ENCODE measurements around the gene CCNYL1. TPM values are rescaled to one million over a fixed set of nuclear protein-coding genes. Genes with fewer than 3 reads are reported as not detected.
"Not testable (repeated sequence)": the region's sequence is repeated elsewhere in the genome, so short reads cannot be mapped to it uniquely, and the experiment has no call there.

The CCNYL1 gene
- total and polyA plus RNA-seq, 2 donors (not counting 1 experiment from before 2014, with no cell fraction given), result 8.8 to 18.4 TPM

- H3K36me3 ChIP-seq (ENCODE audit: control insufficient read depth, insufficient read depth, low read length), result no peaks in the 10 kb centered on the region
- no peak overlapping the region for H3K4me3 ChIP-seq (replicated peaks in 1 of 4; ENCODE audit: control extremely low read depth in 1 of 4, insufficient read depth in 1 of 4, low read depth in 3 of 4, low read length in 4 of 4)
- no peaks in the 10 kb centered on the region for H3K9me3 ChIP-seq (ENCODE audit: control insufficient read depth, insufficient read depth, low read depth, low read length)
- H3K27ac ChIP-seq (ENCODE audit: insufficient read depth, low read length), result no peak overlapping the region
- H3K4me2 ChIP-seq (ENCODE audit: extremely low read depth, insufficient read depth, low read length), result no peak overlapping the region
- no peaks in the 10 kb centered on the region for H3K79me2 ChIP-seq (ENCODE audit: control insufficient read depth, insufficient read depth, low read length)
- no peak overlapping the region for H2AFZ ChIP-seq (ENCODE audit: low read length)
- TF ChIP-seq, protein P1, sequence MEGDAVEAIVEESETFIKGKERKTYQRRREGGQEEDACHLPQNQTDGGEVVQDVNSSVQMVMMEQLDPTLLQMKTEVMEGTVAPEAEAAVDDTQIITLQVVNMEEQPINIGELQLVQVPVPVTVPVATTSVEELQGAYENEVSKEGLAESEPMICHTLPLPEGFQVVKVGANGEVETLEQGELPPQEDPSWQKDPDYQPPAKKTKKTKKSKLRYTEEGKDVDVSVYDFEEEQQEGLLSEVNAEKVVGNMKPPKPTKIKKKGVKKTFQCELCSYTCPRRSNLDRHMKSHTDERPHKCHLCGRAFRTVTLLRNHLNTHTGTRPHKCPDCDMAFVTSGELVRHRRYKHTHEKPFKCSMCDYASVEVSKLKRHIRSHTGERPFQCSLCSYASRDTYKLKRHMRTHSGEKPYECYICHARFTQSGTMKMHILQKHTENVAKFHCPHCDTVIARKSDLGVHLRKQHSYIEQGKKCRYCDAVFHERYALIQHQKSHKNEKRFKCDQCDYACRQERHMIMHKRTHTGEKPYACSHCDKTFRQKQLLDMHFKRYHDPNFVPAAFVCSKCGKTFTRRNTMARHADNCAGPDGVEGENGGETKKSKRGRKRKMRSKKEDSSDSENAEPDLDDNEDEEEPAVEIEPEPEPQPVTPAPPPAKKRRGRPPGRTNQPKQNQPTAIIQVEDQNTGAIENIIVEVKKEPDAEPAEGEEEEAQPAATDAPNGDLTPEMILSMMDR (conservative IDR thresholded peaks at IDR 0.05 in 1 of 2, IDR thresholded peaks at IDR 0.05 in 1 of 2; ENCODE audit: low read depth in 1 of 2, low read length in 2 of 2), result no peak
- TF ChIP-seq EZH2 (IDR thresholded peaks at IDR 0.05; ENCODE audit: low read length, missing control alignments), result no peak
- no peak overlapping the region for H3K9ac ChIP-seq (ENCODE audit: insufficient read depth, low read length)
- DNase-seq (ENCODE audit: low read depth in 2 of 2), result no peak
- H4K20me1 ChIP-seq (ENCODE audit: control insufficient read depth, extremely low read depth, insufficient read depth, low read length), result no peaks in the 10 kb centered on the region
- no peaks in the 10 kb centered on the region for H3K4me1 ChIP-seq (ENCODE audit: control insufficient read depth, extremely low read depth, insufficient read depth, low read length)
- H3K27me3 ChIP-seq (ENCODE audit: control insufficient read depth, insufficient read depth, low read length), result no peaks in the 10 kb centered on the region
Observed at GRCh38 chr2:207720517-207721187, 9.2 kb downstream of the CCNYL1 start.

DNA sequence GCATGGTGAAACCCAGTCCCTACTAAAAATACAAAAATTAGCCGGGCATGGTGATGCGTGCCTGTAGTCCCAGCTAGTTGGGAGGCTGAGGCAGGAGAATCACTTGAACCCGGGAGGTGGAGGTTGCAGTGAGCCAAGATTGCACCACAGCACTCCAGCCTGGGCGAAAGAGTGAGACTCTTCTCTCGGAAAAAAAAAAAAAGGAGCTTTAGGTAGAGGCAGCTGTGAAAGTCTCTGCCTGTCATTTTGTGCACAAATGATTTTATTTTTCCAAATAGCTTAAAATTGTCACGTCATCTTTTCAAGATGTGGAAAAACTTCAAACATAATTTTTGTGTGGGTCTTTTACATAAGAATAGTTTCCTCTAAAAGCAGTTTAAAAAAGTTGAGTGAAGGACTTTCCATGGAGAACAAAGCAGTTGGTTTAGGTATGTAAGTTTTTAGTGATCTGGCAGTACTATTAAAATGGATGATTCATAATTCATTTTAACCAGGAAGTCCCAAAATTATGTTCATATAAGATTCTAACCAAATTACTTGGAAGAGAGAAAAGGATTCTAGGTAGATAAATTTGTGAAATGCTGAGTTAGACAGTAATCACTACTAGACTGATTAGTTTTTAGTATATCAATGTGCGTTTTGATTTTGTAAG is 11.5 kb downstream of the CCNYL1 start:
- DNase-seq (ENCODE audit: low read depth in 2 of 2), result no peak
- Histone ChIP-seq H3K27me3 (ENCODE audit: control insufficient read depth, insufficient read depth, low read length) (no peaks in the 10 kb centered on the region), H3K4me3 (replicated peaks in 1 of 4; ENCODE audit: control extremely low read depth in 1 of 4, insufficient read depth in 1 of 4, low read depth in 3 of 4, low read length in 4 of 4) (no peak overlapping the region), H3K9ac (ENCODE audit: insufficient read depth, low read length) (no peak overlapping the region), H3K4me1 (ENCODE audit: control insufficient read depth, extremely low read depth, insufficient read depth, low read length) (peaks cover 6% of the 10 kb centered on the region), H4K20me1 (ENCODE audit: control insufficient read depth, extremely low read depth, insufficient read depth, low read length) (no peaks in the 10 kb centered on the region), H3K36me3 (ENCODE audit: control insufficient read depth, insufficient read depth, low read length) (no peaks in the 10 kb centered on the region), H2AFZ (ENCODE audit: low read length) (no peak overlapping the region), H3K4me2 (ENCODE audit: extremely low read depth, insufficient read depth, low read length) (no peak overlapping the region), H3K9me3 (ENCODE audit: control insufficient read depth, insufficient read depth, low read depth, low read length) (no peaks in the 10 kb centered on the region), H3K27ac (ENCODE audit: insufficient read depth, low read length) (no peak overlapping the region), H3K79me2 (ENCODE audit: control insufficient read depth, insufficient read depth, low read length) (no peaks in the 10 kb centered on the region)
- TF ChIP-seq, protein P1 (conservative IDR thresholded peaks at IDR 0.05 in 1 of 2, IDR thresholded peaks at IDR 0.05 in 1 of 2; ENCODE audit: low read depth in 1 of 2, low read length in 2 of 2), result no peak
- no peak for TF ChIP-seq EZH2 (IDR thresholded peaks at IDR 0.05; ENCODE audit: low read length, missing control alignments)

DNA sequence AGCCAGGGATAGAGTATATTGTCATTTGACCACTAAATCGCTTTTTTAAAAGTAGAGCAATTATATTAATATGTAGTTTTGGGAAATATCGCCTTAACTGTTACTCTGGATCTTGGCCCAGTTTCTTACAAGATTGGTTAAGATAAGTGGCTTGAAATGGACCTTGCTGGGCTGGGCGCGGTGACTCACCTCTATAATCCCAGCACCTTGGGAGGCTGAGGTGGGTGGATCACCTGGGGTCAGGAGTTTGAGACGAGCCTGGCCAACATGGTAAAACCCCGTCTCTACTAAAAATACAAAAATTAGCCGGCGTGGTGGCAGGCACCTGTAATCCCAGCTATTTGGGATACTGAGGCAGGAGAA is 12.0 kb downstream of the CCNYL1 start:
- not testable (repeated sequence) for H3K27me3 ChIP-seq (ENCODE audit: control insufficient read depth, insufficient read depth, low read length); H3K9ac ChIP-seq (ENCODE audit: insufficient read depth, low read length); H2AFZ ChIP-seq (ENCODE audit: low read length); H3K4me2 ChIP-seq (ENCODE audit: extremely low read depth, insufficient read depth, low read length); DNase-seq (ENCODE audit: low read depth in 2 of 2); H3K9me3 ChIP-seq (ENCODE audit: control insufficient read depth, insufficient read depth, low read depth, low read length); H4K20me1 ChIP-seq (ENCODE audit: control insufficient read depth, extremely low read depth, insufficient read depth, low read length); H3K4me3 ChIP-seq (replicated peaks in 1 of 4; ENCODE audit: control extremely low read depth in 1 of 4, insufficient read depth in 1 of 4, low read depth in 3 of 4, low read length in 4 of 4); H3K79me2 ChIP-seq (ENCODE audit: control insufficient read depth, insufficient read depth, low read length); H3K4me1 ChIP-seq (ENCODE audit: control insufficient read depth, extremely low read depth, insufficient read depth, low read length); H3K27ac ChIP-seq (ENCODE audit: insufficient read depth, low read length); H3K36me3 ChIP-seq (ENCODE audit: control insufficient read depth, insufficient read depth, low read length)

Data from fibroblast of lung (primary cell).